ENCODE results near the gene MDN1.

Gene MDN1

DNA sequence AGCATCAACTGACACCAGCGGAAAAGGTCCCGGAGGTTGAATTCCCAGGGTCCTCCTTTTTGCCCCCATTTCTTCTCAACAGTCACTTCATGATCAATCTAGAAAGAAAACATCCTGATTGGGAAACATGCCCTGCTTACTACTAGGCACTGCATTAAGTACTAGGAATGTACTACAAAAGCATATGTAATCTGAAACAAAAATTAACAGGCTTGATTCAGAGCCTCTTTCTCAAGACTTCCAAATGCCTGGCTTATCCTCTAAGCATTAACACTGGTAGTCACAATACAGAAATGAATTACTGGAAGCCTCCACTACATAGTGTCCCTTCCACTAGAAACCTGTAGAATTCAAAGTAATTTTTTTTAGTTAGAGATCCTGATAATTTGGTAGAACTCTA lies 96.5 kb downstream of the MDN1 start:
- no peak overlapping the region for H3K27ac ChIP-seq (ENCODE audit: low read depth, low read length)
- H3K9ac ChIP-seq (ENCODE audit: low read length) = no peak overlapping the region
- H3K4me1 ChIP-seq (ENCODE audit: insufficient read depth, low read length) = no peaks in the 10 kb centered on the region
- H3K4me3 ChIP-seq (ENCODE audit: low read depth in 1 of 2, low read length in 2 of 2) = no peak overlapping the region
- no peaks in the 10 kb centered on the region for H3K27me3 ChIP-seq (ENCODE audit: control insufficient read depth in 1 of 2, insufficient read depth in 2 of 2, low read length in 2 of 2)
- no peaks in the 10 kb centered on the region for H3K9me3 ChIP-seq (ENCODE audit: low read length)
- H3K36me3 ChIP-seq (ENCODE audit: insufficient read depth, low read length) = peaks cover 56% of the 10 kb centered on the region

DNA sequence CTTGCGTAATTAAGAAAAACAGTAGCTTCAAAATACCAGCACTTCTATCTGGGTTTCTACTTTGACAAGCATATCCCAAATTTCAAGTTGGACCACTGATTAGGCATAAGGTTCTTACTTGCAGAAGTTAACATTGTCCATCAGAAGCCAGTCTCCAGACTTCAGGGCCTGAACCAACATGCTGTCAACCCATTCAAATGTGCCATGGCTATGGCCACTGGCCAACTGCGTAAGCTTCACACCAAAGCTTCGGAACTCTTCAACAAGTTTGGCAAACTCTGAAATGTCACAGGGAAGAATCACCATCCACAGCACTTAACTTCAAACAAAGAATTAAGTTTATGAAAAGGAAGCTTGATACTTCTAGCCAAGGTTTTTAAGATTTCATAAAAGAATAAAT lies 103.1 kb downstream of the MDN1 start:
- Histone ChIP-seq H3K27me3 (ENCODE audit: control insufficient read depth in 1 of 2, insufficient read depth in 2 of 2, low read length in 2 of 2) (no peaks in the 10 kb centered on the region), H3K27ac (ENCODE audit: low read depth, low read length) (no peak overlapping the region), H3K9me3 (ENCODE audit: low read length) (no peaks in the 10 kb centered on the region), H3K36me3 (ENCODE audit: insufficient read depth, low read length) (peaks cover 82% of the 10 kb centered on the region), H3K9ac (ENCODE audit: low read length) (no peak overlapping the region), H3K4me1 (ENCODE audit: insufficient read depth, low read length) (no peaks in the 10 kb centered on the region), H3K4me3 (ENCODE audit: low read depth in 1 of 2, low read length in 2 of 2) (no peak overlapping the region)

DNA sequence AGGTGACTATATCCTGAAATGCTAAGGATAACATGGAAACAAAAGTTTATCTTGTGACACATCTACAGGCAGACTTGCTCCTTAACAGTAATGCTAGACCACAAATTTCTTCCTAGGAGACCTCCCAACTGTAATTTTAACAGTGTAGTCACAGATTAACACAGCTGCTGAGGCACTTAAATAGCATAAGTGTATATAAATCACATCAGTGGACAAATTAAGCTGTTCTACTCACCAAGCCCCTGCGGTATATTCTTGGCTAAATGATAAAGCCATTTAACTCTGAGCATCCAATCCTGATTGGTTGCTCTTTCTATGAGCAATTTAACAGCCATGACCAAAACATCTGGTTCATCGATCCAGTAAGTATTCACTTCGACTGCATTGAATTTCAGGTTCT lies 107.8 kb downstream of the MDN1 start:
- no peak overlapping the region for H3K9ac ChIP-seq (ENCODE audit: low read length)
- H3K36me3 ChIP-seq (ENCODE audit: insufficient read depth, low read length) = peaks cover 80% of the 10 kb centered on the region
- no peaks in the 10 kb centered on the region for H3K27me3 ChIP-seq (ENCODE audit: control insufficient read depth in 1 of 2, insufficient read depth in 2 of 2, low read length in 2 of 2)
- no peak overlapping the region for H3K27ac ChIP-seq (ENCODE audit: low read depth, low read length)
- H3K4me1 ChIP-seq (ENCODE audit: insufficient read depth, low read length) = no peaks in the 10 kb centered on the region
- H3K9me3 ChIP-seq (ENCODE audit: low read length) = no peaks in the 10 kb centered on the region
- no peak overlapping the region for H3K4me3 ChIP-seq (ENCODE audit: low read depth in 1 of 2, low read length in 2 of 2)

DNA sequence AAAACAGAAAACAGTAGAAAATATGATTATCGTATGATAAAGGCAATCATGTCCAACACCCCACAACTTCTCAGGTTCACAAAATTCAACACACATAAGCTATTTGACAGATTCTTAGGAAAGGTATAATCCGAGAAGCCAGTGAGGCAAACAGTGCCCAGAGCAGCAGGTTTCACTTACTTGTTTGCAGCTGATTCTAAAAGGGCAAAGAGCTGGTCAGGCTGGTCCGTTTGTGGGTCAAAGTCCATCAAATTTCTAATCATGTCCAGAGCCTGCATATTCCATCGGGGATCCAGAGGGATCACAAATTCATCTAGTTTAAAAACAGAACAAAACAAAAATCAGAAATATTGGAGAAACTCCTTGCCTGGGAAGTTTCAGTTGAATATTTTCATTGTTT lies 111.3 kb downstream of the MDN1 start:
- Histone ChIP-seq H3K9ac (ENCODE audit: low read length) (no peak overlapping the region), H3K9me3 (ENCODE audit: low read length) (no peaks in the 10 kb centered on the region), H3K36me3 (ENCODE audit: insufficient read depth, low read length) (peaks cover 53% of the 10 kb centered on the region)

DNA sequence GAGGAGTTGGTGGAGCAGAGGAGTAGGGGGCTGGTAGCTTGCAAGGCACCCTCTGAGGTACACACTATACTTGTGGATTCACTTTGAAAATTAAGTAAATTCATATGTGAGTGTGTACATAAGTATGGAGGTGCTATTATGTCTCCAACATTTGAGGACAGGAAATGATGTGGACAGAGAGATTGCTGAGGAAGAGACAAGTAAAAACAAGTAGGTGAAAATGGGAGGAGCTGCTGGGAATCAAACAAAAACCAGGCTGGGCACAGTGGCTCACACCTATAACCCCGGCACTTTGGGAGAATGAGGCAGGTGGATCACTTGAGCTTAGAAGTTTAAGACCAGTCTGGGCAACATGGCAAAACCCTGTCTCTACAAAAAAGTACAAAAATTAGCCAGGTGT lies 111.8 kb downstream of the MDN1 start:
- no peak overlapping the region for H3K27ac ChIP-seq (ENCODE audit: low read depth, low read length)
- H3K27me3 ChIP-seq (ENCODE audit: control insufficient read depth in 1 of 2, insufficient read depth in 2 of 2, low read length in 2 of 2) = no peaks in the 10 kb centered on the region
- H3K36me3 ChIP-seq (ENCODE audit: insufficient read depth, low read length) = peaks cover 47% of the 10 kb centered on the region
- no peak overlapping the region for H3K9ac ChIP-seq (ENCODE audit: low read length)
- H3K4me1 ChIP-seq (ENCODE audit: insufficient read depth, low read length) = no peaks in the 10 kb centered on the region
- H3K9me3 ChIP-seq (ENCODE audit: low read length) = no peaks in the 10 kb centered on the region
- H3K4me3 ChIP-seq (ENCODE audit: low read depth in 1 of 2, low read length in 2 of 2) = no peak overlapping the region

More for the DNA sequence above, 111.3 kb downstream of the MDN1 start:
- H3K27ac ChIP-seq (ENCODE audit: low read depth, low read length) = no peak overlapping the region
- no peaks in the 10 kb centered on the region for H3K4me1 ChIP-seq (ENCODE audit: insufficient read depth, low read length)
- no peaks in the 10 kb centered on the region for H3K27me3 ChIP-seq (ENCODE audit: control insufficient read depth in 1 of 2, insufficient read depth in 2 of 2, low read length in 2 of 2)
- no peak overlapping the region for H3K4me3 ChIP-seq (ENCODE audit: low read depth in 1 of 2, low read length in 2 of 2)

DNA sequence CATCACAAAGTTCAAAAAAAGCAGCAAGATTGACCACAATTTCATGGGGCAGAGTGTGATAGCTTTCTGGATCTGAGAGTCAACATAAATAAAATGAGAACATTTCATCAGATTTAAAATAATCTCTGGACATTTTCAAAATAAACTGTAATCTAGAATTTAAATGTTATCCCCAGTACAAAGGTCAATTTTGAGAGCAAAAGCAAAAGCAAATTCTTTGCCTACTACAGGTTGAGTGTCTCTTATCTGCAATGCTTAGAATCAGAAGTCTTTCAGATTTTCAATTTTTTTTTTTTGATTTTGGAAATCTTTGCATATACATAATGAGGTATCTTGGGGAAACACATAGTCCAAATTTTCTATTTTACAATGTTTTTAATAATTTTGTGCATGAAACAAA lies 113.5 kb downstream of the MDN1 start:
- Histone ChIP-seq H3K27ac (ENCODE audit: low read depth, low read length) (no peak overlapping the region), H3K4me3 (ENCODE audit: low read depth in 1 of 2, low read length in 2 of 2) (no peak overlapping the region), H3K9ac (ENCODE audit: low read length) (no peak overlapping the region), H3K4me1 (ENCODE audit: insufficient read depth, low read length) (no peaks in the 10 kb centered on the region), H3K27me3 (ENCODE audit: control insufficient read depth in 1 of 2, insufficient read depth in 2 of 2, low read length in 2 of 2) (no peaks in the 10 kb centered on the region), H3K36me3 (ENCODE audit: insufficient read depth, low read length) (peaks cover 40% of the 10 kb centered on the region), H3K9me3 (ENCODE audit: low read length) (no peaks in the 10 kb centered on the region)

DNA sequence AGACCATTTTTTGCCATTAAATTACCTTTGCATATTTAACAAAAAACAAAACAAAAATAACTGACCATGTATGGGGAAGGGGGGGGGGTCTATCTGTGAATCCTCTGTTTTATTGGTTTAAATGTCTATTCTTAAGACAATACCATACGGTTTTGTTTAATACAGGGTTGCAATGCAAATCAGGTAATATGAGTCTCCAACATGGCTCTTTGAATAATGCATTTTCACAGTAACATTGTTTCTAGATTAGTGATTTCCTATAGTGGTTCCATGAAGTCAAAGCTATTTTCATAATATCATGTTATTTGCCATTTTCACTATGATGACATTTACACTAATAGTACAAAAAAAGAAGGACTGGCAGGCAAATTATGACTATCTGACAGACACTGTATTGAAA lies 116.3 kb downstream of the MDN1 start:
- Histone ChIP-seq H3K36me3 (ENCODE audit: insufficient read depth, low read length) (peaks cover 36% of the 10 kb centered on the region), H3K27me3 (ENCODE audit: control insufficient read depth in 1 of 2, insufficient read depth in 2 of 2, low read length in 2 of 2) (no peaks in the 10 kb centered on the region)

DNA sequence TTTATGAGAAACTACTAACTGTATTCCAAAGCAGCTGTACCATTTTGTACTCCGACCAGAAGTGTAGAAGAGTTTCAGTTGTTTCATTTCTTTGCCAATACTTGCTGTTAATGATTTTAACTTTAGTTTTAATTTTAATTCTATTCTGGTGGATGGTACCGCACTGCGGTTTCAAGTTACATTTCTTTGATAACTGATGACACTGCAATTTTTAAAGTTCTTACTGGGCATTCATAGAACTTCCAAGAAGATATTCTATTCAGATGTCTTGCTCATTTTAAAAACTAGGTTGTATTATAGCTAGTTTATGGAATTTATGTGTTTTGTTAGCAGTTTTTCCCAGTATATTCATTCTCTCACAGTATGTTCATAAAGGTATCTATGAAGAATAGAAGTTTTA lies 117.2 kb downstream of the MDN1 start:
- Histone ChIP-seq H3K9me3 (ENCODE audit: low read length) (no peaks in the 10 kb centered on the region), H3K36me3 (ENCODE audit: insufficient read depth, low read length) (peaks cover 34% of the 10 kb centered on the region), H3K9ac (ENCODE audit: low read length) (no peak overlapping the region), H3K27me3 (ENCODE audit: control insufficient read depth in 1 of 2, insufficient read depth in 2 of 2, low read length in 2 of 2) (no peaks in the 10 kb centered on the region), H3K4me3 (ENCODE audit: low read depth in 1 of 2, low read length in 2 of 2) (no peak overlapping the region), H3K4me1 (ENCODE audit: insufficient read depth, low read length) (no peaks in the 10 kb centered on the region), H3K27ac (ENCODE audit: low read depth, low read length) (no peak overlapping the region)

More for the DNA sequence above, 116.3 kb downstream of the MDN1 start:
- Histone ChIP-seq H3K9me3 (ENCODE audit: low read length) (no peaks in the 10 kb centered on the region), H3K4me3 (ENCODE audit: low read depth in 1 of 2, low read length in 2 of 2) (no peak overlapping the region), H3K9ac (ENCODE audit: low read length) (no peak overlapping the region), H3K4me1 (ENCODE audit: insufficient read depth, low read length) (no peaks in the 10 kb centered on the region), H3K27ac (ENCODE audit: low read depth, low read length) (no peak overlapping the region)

DNA sequence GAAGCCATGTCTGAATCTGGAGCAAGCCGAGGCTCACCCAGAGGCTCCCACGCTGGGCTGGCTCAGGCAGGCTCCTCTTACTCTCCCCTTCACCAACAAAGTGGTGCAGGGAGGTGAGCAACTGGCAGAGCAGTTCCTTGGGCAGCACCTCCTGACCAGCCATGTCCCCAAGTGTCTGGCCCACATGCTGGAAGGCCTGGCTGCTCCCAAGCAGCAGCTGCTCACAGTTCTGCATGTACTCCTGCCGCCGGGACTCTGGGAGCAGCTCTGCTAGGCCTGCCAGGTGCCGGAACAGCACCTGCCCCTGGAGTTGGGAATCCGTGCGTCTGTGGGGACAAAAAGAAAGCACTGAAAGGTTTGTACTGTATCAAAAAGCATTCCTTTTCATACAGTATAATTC lies 123.9 kb downstream of the MDN1 start:
- no peak overlapping the region for H3K4me3 ChIP-seq (ENCODE audit: low read depth in 1 of 2, low read length in 2 of 2)
- H3K27ac ChIP-seq (ENCODE audit: low read depth, low read length) = no peak overlapping the region
- H3K9ac ChIP-seq (ENCODE audit: low read length) = no peak overlapping the region
- no peaks in the 10 kb centered on the region for H3K4me1 ChIP-seq (ENCODE audit: insufficient read depth, low read length)
- H3K36me3 ChIP-seq (ENCODE audit: insufficient read depth, low read length) = peaks cover 72% of the 10 kb centered on the region
- no peaks in the 10 kb centered on the region for H3K9me3 ChIP-seq (ENCODE audit: low read length)
- no peaks in the 10 kb centered on the region for H3K27me3 ChIP-seq (ENCODE audit: control insufficient read depth in 1 of 2, insufficient read depth in 2 of 2, low read length in 2 of 2)

DNA sequence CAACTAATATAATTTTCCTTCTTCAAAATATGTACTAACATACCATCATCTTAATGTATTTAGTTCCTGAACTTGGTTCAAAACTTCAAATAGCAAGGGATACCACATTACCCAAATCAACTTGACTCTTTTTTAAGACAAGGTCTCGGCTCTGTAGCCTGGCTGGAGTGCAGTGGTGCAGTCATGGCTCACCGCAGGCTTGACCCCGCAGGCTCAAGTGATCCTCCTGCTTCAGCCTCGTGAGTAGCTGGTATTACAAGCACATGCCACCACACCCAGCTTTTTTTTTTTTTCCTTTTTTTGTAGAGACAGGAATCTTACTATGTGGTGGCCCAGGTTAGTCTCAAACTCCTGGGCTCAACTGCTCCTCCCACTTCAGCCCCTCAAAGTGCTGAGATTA lies 125.2 kb downstream of the MDN1 start:
- Histone ChIP-seq H3K4me3 (ENCODE audit: low read depth in 1 of 2, low read length in 2 of 2) (no peak overlapping the region), H3K9me3 (ENCODE audit: low read length) (no peaks in the 10 kb centered on the region), H3K4me1 (ENCODE audit: insufficient read depth, low read length) (no peaks in the 10 kb centered on the region), H3K27me3 (ENCODE audit: control insufficient read depth in 1 of 2, insufficient read depth in 2 of 2, low read length in 2 of 2) (no peaks in the 10 kb centered on the region), H3K9ac (ENCODE audit: low read length) (no peak overlapping the region), H3K27ac (ENCODE audit: low read depth, low read length) (no peak overlapping the region), H3K36me3 (ENCODE audit: insufficient read depth, low read length) (peaks cover 69% of the 10 kb centered on the region)

DNA sequence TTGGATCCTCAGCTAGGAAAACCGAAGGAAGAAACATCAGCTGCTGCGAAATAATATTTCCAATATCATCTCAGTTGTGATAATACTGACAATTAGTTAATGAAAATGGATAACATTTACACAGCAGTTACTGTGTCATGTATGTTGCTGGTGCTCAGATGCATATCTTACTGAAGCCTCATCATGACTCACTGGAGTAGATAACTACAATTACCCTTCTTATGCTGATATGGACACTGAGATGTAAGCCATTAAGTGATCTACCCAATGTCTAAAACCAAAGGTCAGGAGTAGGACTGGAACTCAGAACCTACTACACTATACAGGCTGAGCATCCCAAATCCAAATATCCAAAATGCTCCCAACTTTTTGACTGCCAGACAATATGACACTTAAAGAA lies 126.4 kb downstream of the MDN1 start:
- Histone ChIP-seq H3K9ac (ENCODE audit: low read length) (no peak overlapping the region), H3K27ac (ENCODE audit: low read depth, low read length) (no peak overlapping the region), H3K27me3 (ENCODE audit: control insufficient read depth in 1 of 2, insufficient read depth in 2 of 2, low read length in 2 of 2) (no peaks in the 10 kb centered on the region), H3K9me3 (ENCODE audit: low read length) (no peaks in the 10 kb centered on the region), H3K36me3 (ENCODE audit: insufficient read depth, low read length) (peaks cover 74% of the 10 kb centered on the region), H3K4me1 (ENCODE audit: insufficient read depth, low read length) (no peaks in the 10 kb centered on the region), H3K4me3 (ENCODE audit: low read depth in 1 of 2, low read length in 2 of 2) (no peak overlapping the region)

DNA sequence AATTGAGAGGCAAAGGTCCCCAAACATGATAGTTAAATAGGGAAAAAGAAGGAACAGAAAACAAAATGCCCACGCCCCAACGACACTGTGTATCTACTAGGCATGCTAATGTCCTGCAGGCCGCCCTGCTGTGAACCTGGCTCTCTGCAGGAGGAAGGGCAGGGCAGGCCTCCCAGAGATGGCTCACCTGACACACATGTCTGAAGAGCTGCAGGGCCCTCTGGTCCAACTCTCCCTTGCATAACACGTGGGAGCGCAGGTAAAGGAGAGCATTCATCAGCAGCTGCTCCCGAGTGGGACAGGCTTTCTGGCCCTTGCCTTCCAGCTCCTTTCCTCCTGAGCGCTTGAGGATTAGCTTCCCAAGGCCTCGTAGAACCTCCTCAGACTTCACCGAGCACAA lies 127.3 kb downstream of the MDN1 start:
- H3K27ac ChIP-seq (ENCODE audit: low read depth, low read length) = no peak overlapping the region
- H3K27me3 ChIP-seq (ENCODE audit: control insufficient read depth in 1 of 2, insufficient read depth in 2 of 2, low read length in 2 of 2) = no peaks in the 10 kb centered on the region
- H3K36me3 ChIP-seq (ENCODE audit: insufficient read depth, low read length) = peaks cover 78% of the 10 kb centered on the region
- H3K9me3 ChIP-seq (ENCODE audit: low read length) = no peaks in the 10 kb centered on the region
- H3K4me3 ChIP-seq (ENCODE audit: low read depth in 1 of 2, low read length in 2 of 2) = no peak overlapping the region
- no peak overlapping the region for H3K9ac ChIP-seq (ENCODE audit: low read length)
- no peaks in the 10 kb centered on the region for H3K4me1 ChIP-seq (ENCODE audit: insufficient read depth, low read length)

Data from muscle layer of colon (tissue), 2 donors.